ENCODE data around the gene RBM15B.

Gene RBM15B

GRCh38 chr3:51422211-51422610 lies 31.1 kb downstream of the RBM15B start:
- H3K4me3 ChIP-seq (ENCODE audit: low read depth, low read length) = no peak overlapping the region
- DNase-seq (ENCODE audit: low read depth) = no peak
- no peak for TF ChIP-seq CTCF (IDR thresholded peaks at IDR 0.05; ENCODE audit: low read depth, low read length, missing control alignments)

- H3K4me3 ChIP-seq (ENCODE audit: low read depth, low read length) = no peak overlapping the region
- DNase-seq (ENCODE audit: low read depth) = no peak
- TF ChIP-seq CTCF (IDR thresholded peaks at IDR 0.05; ENCODE audit: low read depth, low read length, missing control alignments) = no peak
These were observed 35.8 kb downstream of the RBM15B start for GRCh38 chr3:51426921-51427320.

- DNase-seq (ENCODE audit: low read depth) = no peak
- H3K4me3 ChIP-seq (ENCODE audit: low read depth, low read length) = no peak overlapping the region
- no peak for TF ChIP-seq CTCF (IDR thresholded peaks at IDR 0.05; ENCODE audit: low read depth, low read length, missing control alignments)
These were observed 38.1 kb downstream of the RBM15B start for GRCh38 chr3:51429138-51429537.

GRCh38 chr3:51434110-51434509 lies 43.0 kb downstream of the RBM15B start:
- H3K4me3 ChIP-seq (ENCODE audit: low read depth, low read length) = no peak overlapping the region
- TF ChIP-seq CTCF (IDR thresholded peaks at IDR 0.05; ENCODE audit: low read depth, low read length, missing control alignments) = no peak
- no peak for DNase-seq (ENCODE audit: low read depth)

GRCh38 chr3:51434746-51435327 lies 43.8 kb downstream of the RBM15B start:
- peak; percentile 22 for DNase-seq (ENCODE audit: low read depth)
- peak; percentile 80 for TF ChIP-seq CTCF (IDR thresholded peaks at IDR 0.05; ENCODE audit: low read depth, low read length, missing control alignments)
- H3K4me3 ChIP-seq (ENCODE audit: low read depth, low read length) = no peak overlapping the region

- no peak for DNase-seq (ENCODE audit: low read depth)
- TF ChIP-seq CTCF (IDR thresholded peaks at IDR 0.05; ENCODE audit: low read depth, low read length, missing control alignments) = no peak
- no peak overlapping the region for H3K4me3 ChIP-seq (ENCODE audit: low read depth, low read length)
These were observed 46.0 kb downstream of the RBM15B start for GRCh38 chr3:51436998-51437639.
